Measurements from ENCODE around the gene TRABD2B.

TRABD2B gene

GRCh38 chr1:47876587-47876963 lies 120.6 kb downstream of the TRABD2B start:
- DNase-seq (ENCODE audit: low spot score), result no peak

- no peak for DNase-seq (ENCODE audit: low spot score)
Observed at GRCh38 chr1:47875831-47876586, 121.2 kb downstream of the TRABD2B start.

GRCh38 chr1:47875036-47875435 lies 122.1 kb downstream of the TRABD2B start:
- no peak for DNase-seq (ENCODE audit: low spot score)

- no peak for DNase-seq (ENCODE audit: low spot score)
Observed at GRCh38 chr1:47873337-47873736, 123.8 kb downstream of the TRABD2B start.

GRCh38 chr1:47872886-47873285 lies 124.3 kb downstream of the TRABD2B start:
- DNase-seq (ENCODE audit: low spot score), result no peak

- DNase-seq (ENCODE audit: low spot score), result no peak
Observed at GRCh38 chr1:47871799-47872353, 125.3 kb downstream of the TRABD2B start.

GRCh38 chr1:47870946-47871676 lies 126.1 kb downstream of the TRABD2B start:
- DNase-seq (ENCODE audit: low spot score), result no peak

- DNase-seq (ENCODE audit: low spot score), result no peak
Observed at GRCh38 chr1:47870480-47870879, 126.7 kb downstream of the TRABD2B start.

- DNase-seq (ENCODE audit: low spot score), result no peak
Observed at GRCh38 chr1:47868348-47868676, 128.9 kb downstream of the TRABD2B start.

- DNase-seq (ENCODE audit: low spot score), result no peak
Observed at GRCh38 chr1:47867438-47868347, 129.5 kb downstream of the TRABD2B start.

- no peak for DNase-seq (ENCODE audit: low spot score)
Observed at GRCh38 chr1:47866601-47867437, 130.4 kb downstream of the TRABD2B start.

- no peak for DNase-seq (ENCODE audit: low spot score)
Observed at GRCh38 chr1:47865881-47866535, 131.2 kb downstream of the TRABD2B start.

- DNase-seq (ENCODE audit: low spot score), result no peak
Observed at GRCh38 chr1:47859092-47859743, 138.0 kb downstream of the TRABD2B start.

GRCh38 chr1:47856996-47857395 lies 140.2 kb downstream of the TRABD2B start:
- no peak for DNase-seq (ENCODE audit: low spot score)

- DNase-seq (ENCODE audit: low spot score), result no peak
Observed at GRCh38 chr1:47855230-47855629, 142.0 kb downstream of the TRABD2B start.

- DNase-seq (ENCODE audit: low spot score), result no peak
Observed at GRCh38 chr1:47854552-47855144, 142.5 kb downstream of the TRABD2B start.

- no peak for DNase-seq (ENCODE audit: low spot score)
Observed at GRCh38 chr1:47853852-47854251, 143.3 kb downstream of the TRABD2B start.

- DNase-seq (ENCODE audit: low spot score), result no peak
Observed at GRCh38 chr1:47853059-47853458, 144.1 kb downstream of the TRABD2B start.

GRCh38 chr1:47852006-47852718 lies 145.0 kb downstream of the TRABD2B start:
- DNase-seq (ENCODE audit: low spot score), result no peak
